ENCODE results near the gene LIMS1. TPM values are rescaled to one million over a fixed set of nuclear protein-coding genes. Genes with fewer than 3 reads are reported as not detected.
A peak's percentile ranks its signal among the peaks of the same experiment; 100 is the strongest.

The LIMS1 gene
- total RNA-seq, 2 donors from 2014 or later = 34.1 to 50.3 TPM

DNA sequence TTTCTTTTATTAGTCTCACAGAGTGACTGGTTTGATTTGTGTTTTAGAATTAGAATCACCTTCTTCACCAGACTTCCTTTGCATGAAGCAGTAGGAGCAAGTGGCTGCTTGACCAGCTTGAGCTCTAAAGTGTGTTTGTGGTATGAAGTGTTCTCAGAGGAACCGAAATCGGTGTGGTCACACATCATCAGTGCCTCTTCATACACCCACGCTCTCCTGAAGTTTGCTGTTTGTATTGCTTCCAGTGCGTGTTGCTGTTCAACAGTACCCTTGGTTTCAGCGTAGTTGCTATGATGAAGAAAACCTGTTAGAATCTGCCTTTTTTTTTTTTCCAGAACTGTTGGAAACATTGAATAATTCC, 77.9 kb downstream of the LIMS1 start:
- no peaks in the 10 kb centered on the region for H3K4me1 ChIP-seq
- H3K36me3 ChIP-seq = no peaks in the 10 kb centered on the region
- TF ChIP-seq, protein P1, sequence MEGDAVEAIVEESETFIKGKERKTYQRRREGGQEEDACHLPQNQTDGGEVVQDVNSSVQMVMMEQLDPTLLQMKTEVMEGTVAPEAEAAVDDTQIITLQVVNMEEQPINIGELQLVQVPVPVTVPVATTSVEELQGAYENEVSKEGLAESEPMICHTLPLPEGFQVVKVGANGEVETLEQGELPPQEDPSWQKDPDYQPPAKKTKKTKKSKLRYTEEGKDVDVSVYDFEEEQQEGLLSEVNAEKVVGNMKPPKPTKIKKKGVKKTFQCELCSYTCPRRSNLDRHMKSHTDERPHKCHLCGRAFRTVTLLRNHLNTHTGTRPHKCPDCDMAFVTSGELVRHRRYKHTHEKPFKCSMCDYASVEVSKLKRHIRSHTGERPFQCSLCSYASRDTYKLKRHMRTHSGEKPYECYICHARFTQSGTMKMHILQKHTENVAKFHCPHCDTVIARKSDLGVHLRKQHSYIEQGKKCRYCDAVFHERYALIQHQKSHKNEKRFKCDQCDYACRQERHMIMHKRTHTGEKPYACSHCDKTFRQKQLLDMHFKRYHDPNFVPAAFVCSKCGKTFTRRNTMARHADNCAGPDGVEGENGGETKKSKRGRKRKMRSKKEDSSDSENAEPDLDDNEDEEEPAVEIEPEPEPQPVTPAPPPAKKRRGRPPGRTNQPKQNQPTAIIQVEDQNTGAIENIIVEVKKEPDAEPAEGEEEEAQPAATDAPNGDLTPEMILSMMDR (IDR thresholded peaks at IDR 0.05) = no peak
- no peaks in the 10 kb centered on the region for H3K9me3 ChIP-seq
- intact Hi-C loops (cut with DNase I) = no loop called here
- H3K9ac ChIP-seq (ENCODE audit: low read depth in 2 of 2, low read length in 2 of 2) = peak overlapping the region in 1 of 2 donors; percentile 1
- peak overlapping the region; percentile 34 for H3K27ac ChIP-seq
- DNase-seq = no peak
- no peaks in the 10 kb centered on the region for H3K27me3 ChIP-seq
- H3K4me3 ChIP-seq = no peak overlapping the region

DNA sequence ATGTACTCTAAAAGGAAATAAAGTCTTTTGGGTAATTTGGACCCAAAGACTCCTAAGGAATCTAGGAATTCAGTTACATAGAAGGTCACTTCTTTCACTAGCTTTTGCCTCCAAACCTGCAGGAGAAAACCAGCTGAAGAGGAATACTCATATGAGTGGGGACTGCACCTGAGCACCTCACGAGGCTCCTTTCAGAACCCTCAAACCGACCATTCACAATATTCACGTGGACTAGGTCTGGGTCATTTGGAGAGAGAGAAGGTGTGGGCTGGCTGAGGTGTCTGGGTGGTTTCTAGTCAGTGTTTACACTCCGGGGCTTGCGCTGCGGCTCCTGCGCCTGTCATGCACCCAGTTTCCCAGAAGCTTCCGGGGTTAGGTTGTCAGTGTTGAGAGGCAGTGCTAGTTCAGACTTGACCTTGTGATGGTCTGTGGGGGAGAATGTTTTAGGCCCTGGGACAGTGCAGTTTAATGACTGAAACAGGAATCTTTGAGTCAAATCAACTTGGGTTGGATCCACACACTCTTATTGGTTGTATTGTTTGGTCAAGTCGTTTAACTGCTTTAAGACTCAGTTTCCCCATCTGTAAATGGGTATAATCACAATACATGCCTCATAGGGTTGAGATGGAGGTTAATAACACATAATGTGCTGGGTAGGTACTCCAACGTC, 78.4 kb downstream of the LIMS1 start:
- H3K9ac ChIP-seq (ENCODE audit: low read depth in 2 of 2, low read length in 2 of 2) = peak overlapping the region in 1 of 2 donors; percentile 1
- no peaks in the 10 kb centered on the region for H3K9me3 ChIP-seq
- no peaks in the 10 kb centered on the region for H3K36me3 ChIP-seq
- TF ChIP-seq, protein P1 (IDR thresholded peaks at IDR 0.05) = no peak
- DNase-seq = no peak
- intact Hi-C loops (cut with DNase I) = no loop called here
- peak overlapping the region; percentile 34 for H3K27ac ChIP-seq
- no peaks in the 10 kb centered on the region for H3K4me1 ChIP-seq
- H3K27me3 ChIP-seq = no peaks in the 10 kb centered on the region
- H3K4me3 ChIP-seq = no peak overlapping the region

DNA sequence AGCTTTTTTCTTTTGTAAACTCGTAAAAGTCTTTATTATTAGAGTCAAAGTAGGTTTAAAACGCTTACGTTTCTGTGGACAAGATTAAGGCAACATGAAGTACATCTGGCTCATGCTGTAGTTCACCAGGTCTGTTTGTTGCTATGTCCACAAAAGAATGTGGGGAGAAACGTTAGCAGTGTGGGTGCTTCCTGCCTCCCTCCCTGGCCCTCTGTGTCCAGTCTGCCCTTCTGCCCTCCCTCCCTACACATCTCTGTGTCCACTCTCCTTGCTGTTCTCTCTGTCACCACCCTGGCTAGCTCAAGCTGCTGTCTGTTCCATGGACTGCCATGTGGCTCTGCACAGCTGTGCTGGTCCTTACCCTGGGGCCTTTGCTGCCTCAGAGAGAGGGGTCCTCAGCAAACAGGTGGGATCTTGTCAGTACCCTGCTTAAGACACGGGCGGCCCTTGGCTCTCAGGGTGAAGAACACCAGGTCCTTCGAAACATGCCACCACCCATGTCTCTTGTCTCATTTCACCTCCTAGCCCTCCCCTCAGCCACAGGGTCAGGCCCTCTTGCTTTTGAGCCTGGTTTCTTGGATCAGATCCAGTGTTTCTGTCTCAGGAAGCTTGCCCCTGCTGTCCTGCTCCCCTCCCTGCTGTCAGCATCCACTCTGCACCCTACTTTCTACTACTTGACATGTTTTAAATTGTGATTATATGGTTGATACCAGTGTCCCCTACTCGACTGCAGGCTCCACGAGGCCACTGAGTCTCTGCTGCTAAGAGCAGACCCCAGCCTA, 79.2 kb downstream of the LIMS1 start:
- Histone ChIP-seq H3K27me3 (no peaks in the 10 kb centered on the region), H3K27ac (no peak overlapping the region), H3K9me3 (no peaks in the 10 kb centered on the region), H3K4me3 (no peak overlapping the region), H3K36me3 (no peaks in the 10 kb centered on the region), H3K9ac (ENCODE audit: low read depth in 2 of 2, low read length in 2 of 2) (no peak overlapping the region), H3K4me1 (no peaks in the 10 kb centered on the region)
- DNase-seq = no peak
- intact Hi-C loops (cut with DNase I) = no loop called here
- TF ChIP-seq, protein P1 (IDR thresholded peaks at IDR 0.05) = no peak

DNA sequence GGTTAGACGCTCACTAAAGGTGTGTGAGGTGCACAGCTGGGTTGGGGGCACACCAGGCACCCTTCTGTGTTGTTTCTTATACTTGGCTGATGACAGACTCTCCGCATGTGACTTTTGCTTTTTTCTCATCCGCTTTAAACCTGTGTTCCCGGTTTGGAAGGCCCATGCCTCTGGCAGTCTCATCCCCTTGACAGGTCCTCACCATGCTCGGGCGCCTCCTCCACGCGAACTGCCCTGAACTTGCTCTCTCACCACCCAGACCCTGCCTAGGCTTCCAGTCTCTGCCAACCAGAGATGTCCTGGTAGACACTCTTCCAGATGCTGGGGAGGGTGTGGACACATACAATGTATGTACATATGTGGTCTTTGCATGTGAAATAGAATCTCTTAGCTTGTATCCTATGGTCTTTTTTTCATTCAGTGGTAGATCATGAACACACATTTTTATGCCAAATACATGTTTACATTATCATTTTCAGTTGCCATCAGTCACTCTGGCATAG, 79.8 kb downstream of the LIMS1 start:
- no peaks in the 10 kb centered on the region for H3K36me3 ChIP-seq
- intact Hi-C loops (cut with DNase I) = no loop called here
- H3K9me3 ChIP-seq = no peaks in the 10 kb centered on the region
- no peaks in the 10 kb centered on the region for H3K4me1 ChIP-seq
- H3K27me3 ChIP-seq = no peaks in the 10 kb centered on the region
- DNase-seq = no peak
- H3K4me3 ChIP-seq = no peak overlapping the region
- no peak overlapping the region for H3K27ac ChIP-seq
- no peak overlapping the region for H3K9ac ChIP-seq (ENCODE audit: low read depth in 2 of 2, low read length in 2 of 2)
- TF ChIP-seq, protein P1 (IDR thresholded peaks at IDR 0.05) = no peak

DNA sequence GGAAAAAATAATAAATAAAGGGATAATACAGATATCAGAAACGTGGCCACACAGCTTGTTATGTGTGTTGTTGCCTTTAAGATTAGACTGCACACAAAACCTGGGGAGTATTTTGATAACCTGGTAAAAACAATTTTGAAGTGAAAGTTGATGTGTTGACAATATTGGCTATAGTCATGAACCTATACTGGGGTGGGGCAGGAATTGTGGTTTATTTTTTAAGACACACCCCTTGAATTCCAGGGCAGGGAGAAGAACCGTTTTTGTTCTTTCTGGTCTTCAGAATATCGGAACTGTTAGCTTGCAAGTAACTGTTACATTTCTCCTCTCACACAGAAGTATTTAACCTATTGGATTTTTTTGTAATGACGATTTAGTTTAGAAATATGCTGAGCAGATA, 80.4 kb downstream of the LIMS1 start:
- H3K9me3 ChIP-seq = no peaks in the 10 kb centered on the region
- H3K36me3 ChIP-seq = no peaks in the 10 kb centered on the region
- TF ChIP-seq, protein P1 (IDR thresholded peaks at IDR 0.05) = no peak
- no peaks in the 10 kb centered on the region for H3K4me1 ChIP-seq
- no peaks in the 10 kb centered on the region for H3K27me3 ChIP-seq
- no peak overlapping the region for H3K27ac ChIP-seq
- H3K9ac ChIP-seq (ENCODE audit: low read depth in 2 of 2, low read length in 2 of 2) = no peak overlapping the region
- intact Hi-C loops (cut with DNase I) = no loop called here
- no peak for DNase-seq
- no peak overlapping the region for H3K4me3 ChIP-seq

All from colonic mucosa (tissue), 4 donors.